Skin of body (tissue), 2 donors: ENCODE data around the gene TMPRSS15. TPM values are rescaled to one million over a fixed set of nuclear protein-coding genes. Genes with fewer than 3 reads are reported as not detected.
"Not testable (repeated sequence)": the region's sequence is repeated elsewhere in the genome, so short reads cannot be mapped to it uniquely, and the experiment has no call there.

ENCODE experiments used
- DNase-seq: peaks from one replicate; lab custom pipeline; 2025; lab: John Stamatoyannopoulos, UW
- total RNA-seq: library from RNA; depleted of rRNA; stranded (reverse); fragments of >200 nt; gene quantifications from one replicate; pipeline ENCODE4 v1.2.3, GENCODE V29; 2014

TMPRSS15 gene
- 0.10 TPM for total RNA-seq

DNA sequence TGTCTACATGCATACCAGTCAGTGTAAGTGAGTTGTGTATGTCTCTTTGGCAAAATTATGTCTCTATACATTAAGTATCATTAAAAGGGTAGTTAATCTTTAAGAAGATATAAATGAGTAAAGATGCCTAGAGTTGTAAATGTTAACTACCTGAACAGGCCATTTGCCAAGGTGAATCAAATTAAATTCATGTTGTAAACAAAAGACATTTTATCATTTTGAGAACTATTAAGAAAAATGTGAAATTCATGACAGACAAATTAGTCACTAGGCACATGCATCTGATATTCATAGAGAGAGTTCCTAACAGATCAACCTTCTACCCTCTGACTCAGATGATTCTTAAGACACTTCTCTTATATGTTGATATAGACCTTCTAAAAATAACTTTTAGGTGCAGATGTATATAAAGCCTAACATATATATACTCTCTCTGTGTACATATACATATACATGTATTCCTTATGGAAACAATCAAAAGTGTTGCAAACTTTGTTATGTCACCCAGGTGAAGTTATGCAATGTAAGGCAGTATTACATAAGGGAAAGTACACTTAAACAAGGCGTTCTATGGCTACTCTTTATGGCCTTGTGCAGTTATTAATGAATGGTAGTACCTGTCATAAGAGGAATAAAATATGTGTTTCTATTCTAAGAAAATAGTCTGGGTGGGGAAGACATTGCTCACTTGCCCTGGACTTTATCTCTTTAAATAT is at the start of gene TMPRSS15:
Gene TMPRSS15 (minus strand): TSS at position 51 of the 716 bp plus-strand sequence. CDS start 163 bp downstream, outside the sequence.
- no peak for DNase-seq

- DNase-seq = no peak
Measured at GRCh38 chr21:18451670-18452069, 48.1 kb upstream of the TMPRSS15 start.

DNA sequence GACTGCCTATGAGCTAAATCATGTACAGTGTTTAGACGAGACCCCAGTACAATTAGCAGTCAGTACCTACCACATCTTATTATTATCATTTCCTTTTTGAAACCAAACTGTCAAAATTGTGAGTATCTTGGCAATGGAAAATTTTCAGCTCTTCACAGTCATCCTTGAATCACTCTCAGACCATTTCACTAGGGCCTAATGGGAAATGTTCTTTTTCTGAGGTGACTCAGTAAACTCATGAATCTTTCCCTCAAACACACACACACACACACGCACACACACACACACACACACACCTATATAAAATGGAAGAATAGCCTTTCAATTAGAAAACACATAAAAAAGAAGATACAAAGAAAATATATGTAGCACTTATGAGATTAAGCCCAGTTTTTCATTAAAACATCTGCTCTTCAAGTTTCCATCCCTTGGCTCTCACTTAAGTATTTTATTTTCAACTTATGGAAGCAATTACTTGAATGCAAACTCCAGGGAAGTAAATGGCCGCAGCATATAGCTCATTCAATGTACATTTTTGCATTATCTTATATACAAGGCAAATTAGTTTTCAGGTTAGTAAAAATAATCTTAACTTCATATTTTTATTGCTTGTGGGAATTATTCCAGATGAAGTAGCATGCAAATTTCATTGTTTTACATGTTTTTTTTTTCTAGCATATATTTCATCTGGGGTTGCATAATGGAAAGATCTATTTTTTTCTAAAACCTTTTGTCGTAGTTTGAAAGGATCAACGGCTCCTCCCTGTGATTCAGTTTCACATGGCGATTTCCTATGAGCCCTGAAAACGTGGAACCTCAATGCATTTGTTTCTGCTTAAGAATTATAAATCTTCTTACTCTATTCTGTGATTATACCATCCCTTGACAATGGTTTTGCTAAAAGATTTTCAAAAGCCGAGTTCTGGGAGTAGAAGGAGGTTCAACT is 46.3 kb upstream of the TMPRSS15 start:
- peak; percentile 86 for DNase-seq

GRCh38 chr21:18443701-18444100 is 40.1 kb upstream of the TMPRSS15 start:
- no peak for DNase-seq

GRCh38 chr21:18443085-18443484 is 39.5 kb upstream of the TMPRSS15 start:
- no peak for DNase-seq

DNA sequence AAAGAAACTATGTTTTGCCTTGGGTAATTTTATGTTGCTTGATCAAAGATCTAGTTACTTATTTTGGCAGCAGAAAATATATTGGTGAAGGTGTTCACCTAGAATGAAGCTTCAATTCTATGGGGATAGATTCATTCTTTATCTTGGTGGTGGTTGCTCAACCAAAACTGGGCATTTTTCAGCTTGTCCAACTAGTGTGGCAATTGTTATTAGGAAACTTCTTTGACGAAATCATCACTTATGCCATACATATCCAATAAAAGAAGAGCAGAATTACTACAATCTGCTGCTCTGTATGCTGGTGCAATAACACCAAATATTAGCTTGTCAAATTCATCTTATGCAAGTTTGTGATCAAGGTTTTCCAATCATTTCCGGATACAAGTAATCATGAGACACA is 26.8 kb upstream of the TMPRSS15 start:
- DNase-seq = no peak

DNA sequence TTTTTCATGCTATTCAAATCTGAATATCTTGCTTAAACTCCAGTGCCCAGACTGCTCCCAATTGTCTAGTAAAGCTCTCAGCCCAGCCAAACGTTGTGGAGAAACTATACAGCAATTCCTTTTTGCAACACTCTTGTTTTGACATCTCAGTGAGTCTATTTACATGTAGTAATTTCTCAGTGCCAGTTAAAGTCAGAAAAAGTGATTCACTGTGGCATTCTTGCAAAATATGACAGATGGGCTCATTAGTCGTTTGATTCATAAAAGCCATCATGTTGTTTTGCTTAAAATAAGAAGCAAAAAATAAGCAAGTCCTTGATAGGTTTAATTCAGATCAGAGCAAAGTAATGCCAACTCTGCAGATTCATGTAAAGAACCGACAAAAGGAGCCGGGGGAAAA is 20.7 kb upstream of the TMPRSS15 start:
- no peak for DNase-seq

DNA sequence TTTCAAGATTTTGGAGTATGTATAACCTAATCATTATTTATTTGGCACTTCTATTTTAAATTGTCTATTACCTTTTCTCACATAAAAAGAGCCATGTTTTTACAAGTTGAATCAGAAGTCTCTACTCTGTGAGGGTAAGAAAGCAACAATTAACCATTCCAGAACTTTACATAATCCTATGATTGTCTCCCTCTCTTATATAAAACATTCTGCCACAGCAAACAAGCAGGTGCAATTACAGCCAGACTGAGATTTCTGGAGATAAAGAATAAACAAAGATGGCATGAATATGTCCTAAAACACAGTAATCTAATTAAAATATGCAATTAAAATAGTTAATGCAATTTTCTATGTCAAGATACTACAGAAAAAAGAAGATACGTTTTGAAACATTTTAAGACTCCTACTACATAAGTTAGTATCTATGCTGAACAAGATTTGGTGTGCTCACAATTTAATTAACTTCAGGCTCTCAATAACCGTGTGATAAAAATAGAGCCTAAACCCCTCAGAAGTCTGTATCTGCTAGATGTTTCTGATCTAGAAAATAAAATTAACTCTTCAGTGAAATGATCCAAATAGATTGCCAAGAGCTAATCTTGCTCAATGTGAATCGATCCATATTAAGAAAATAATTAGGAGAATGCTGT is 13.7 kb upstream of the TMPRSS15 start:
- no peak for DNase-seq

DNA sequence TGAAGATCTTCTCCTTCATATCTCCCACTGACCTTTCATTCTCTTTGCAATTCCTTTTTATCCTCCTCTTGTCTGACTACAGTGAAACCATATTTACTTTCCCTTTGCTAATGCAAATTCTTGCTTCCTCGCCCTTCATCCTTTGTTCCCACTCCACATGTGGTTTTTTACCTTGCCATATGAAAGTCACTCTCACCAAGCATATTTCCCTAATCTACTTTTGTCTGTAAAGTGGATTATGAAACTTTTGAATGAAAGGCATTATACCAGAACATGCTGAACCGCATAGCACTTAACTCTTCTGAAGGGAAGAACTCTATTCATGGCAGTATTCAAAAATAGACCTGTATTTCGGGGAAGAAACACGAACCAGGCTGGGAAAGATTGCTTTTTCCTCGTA is 8.0 kb upstream of the TMPRSS15 start:
- DNase-seq = no peak

DNA sequence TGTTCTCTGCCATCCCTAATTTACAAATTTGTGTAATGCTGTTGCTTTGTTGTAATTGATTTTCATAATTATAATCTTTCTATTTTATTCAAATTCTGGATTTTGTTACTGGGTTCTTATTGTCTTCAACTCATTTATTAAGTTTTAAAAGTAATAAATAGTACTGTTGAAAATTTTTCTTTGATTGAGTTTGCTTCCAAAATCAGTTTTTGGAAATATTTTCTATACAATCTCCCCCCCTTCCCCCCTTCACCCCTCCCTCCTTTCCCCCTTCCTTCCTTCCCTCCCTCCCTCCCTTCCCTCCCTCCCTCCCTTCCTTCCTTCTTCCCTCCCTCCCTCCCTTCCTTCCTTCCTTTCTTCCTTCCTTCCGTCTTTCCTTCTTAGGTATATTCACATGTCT is 6.0 kb upstream of the TMPRSS15 start:
- no peak for DNase-seq

DNA sequence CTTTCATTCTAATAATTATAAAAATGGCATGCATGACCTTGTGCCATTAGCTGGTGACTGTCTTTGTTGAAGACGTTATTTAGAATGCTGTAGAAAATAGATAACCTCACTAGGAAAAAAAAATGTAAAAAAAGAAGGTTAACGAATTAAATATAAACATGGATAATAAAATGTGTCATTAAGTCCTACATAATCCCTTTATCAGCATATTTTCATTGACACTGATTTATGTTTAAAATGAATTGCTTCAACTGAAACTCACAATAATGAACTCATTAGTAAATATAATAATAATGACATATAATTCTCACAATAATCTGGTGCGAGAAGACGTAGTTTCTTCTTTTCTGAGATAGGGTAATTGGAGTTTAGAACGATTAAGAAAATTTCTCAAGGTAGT is 4.7 kb downstream of the TMPRSS15 start:
- no peak for DNase-seq

GRCh38 chr21:18387994-18388393 is 15.6 kb downstream of the TMPRSS15 start:
- DNase-seq = no peak

DNA sequence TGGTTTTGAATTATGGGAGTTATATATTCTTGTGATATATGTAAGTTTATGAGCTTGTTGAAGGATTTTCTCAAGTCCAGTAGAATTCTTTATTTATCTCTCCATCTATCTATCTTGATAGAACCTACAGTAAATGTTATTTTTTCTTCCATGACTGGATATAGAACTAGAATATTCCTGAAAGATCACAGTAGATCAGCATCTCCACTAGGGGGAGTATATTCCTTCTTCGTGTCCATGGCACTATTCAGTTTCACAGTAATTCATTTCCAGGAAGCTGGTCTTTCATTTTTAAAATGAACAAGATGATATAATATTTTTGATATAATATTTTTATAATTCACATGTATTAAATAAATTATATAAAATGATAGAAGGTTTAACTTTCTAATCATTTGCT is 18.8 kb downstream of the TMPRSS15 start:
- no peak for DNase-seq

- not testable (repeated sequence) for DNase-seq
Measured at GRCh38 chr21:18382934-18383619, 20.5 kb downstream of the TMPRSS15 start.

DNA sequence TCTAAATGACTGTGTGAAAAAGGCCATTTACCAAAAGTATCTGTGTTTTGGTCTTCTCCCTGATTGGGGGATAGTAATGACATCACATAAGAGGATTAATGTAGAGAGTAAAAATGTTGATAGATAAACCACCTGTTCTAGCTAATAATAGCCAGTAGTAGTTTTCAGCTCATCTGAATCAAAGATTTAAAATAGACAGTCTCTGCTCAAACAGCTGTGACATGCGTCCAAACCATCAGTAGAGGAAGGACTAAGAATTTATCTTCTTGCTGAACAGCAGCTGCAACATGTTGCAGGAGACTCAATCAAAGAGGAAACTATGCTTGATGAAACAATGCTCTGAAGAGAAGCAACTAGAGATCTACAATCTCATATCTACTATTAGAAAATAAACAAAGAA is 21.4 kb downstream of the TMPRSS15 start:
- no peak for DNase-seq

GRCh38 chr21:18373606-18374005 is 30.0 kb downstream of the TMPRSS15 start:
- DNase-seq = no peak

- no peak for DNase-seq
Measured at GRCh38 chr21:18370301-18370700, 33.3 kb downstream of the TMPRSS15 start.

DNA sequence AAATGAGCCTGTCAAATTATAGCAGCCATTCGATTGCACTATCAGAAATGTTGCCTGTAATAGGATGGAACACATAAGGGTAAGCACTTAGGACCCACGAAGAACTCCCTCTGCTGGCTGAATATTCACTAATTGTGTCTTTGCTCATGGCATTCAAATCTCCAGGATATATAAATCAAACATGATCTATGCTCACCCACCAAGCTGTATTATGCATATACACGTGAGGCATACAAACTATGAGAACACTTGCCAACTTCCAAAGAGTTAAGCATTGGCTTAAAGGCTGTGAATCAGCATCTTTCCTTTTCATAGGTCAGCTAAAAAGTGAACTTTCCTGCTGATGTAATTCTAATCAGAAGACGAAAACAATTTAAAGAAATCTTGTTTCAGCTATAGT is 34.5 kb downstream of the TMPRSS15 start:
- no peak for DNase-seq

DNA sequence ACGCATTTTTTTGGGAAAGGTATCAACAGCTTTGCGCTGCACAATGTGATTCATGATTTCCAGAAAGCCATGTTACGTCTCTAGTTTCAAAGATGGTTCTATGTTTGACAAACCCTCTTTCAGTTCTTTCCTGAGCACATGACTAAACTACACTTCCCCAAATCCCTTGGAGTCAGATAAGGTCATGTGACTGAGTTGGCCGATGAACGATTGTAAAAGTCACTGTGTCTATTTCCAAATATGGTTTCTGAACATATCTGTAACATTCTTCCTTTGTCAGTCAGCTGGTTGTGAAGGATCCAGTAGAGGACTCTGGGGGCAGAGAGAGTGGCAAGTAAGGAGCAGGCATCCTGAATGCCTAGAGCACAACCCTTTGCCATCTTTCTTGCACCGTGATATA is 35.4 kb downstream of the TMPRSS15 start:
- DNase-seq = no peak

- DNase-seq = no peak
Measured at GRCh38 chr21:18356801-18357200, 46.8 kb downstream of the TMPRSS15 start.

DNA sequence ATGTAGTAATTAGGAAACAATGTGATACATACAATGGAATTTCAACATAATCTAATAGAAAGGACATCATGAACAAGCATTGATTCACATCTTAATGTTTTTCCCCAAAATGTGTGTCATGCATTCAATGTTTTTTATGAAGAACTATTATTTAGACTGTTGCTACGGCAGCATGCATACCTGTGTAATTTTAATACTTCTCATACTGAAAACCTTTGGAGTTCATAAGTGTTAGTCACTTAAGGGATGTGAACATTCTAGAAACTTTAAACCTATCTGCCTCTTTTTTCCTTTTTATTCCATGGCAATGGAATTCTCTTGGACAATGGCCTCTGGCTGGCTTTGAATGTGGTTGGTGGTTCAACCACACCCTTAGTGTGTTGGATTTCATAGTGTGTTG is 48.6 kb downstream of the TMPRSS15 start:
- no peak for DNase-seq

DNA sequence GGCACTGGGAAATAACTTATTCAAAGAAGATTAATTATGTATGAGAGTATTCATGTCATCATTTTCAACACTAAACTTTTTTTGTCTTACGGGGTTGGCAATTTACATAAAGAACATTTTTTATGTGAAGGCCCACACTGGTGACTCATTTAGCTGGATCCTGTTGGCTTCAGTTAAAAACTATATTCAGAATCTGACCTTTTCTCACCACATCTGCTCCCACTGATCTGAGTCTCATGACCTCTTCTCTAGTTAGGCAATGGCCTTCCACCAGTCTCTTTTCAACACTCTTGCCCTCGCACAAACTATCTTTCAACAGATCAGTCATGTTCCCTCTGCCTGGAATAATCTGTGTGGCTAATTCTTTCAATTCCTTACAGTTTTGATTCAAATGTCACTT is 53.4 kb downstream of the TMPRSS15 start:
- no peak for DNase-seq
